Thyroid gland (tissue), 4 donors: ENCODE measurements around the gene TWF2.

Experiments used
- POLR2A ChIP-seq, 2 donors: fragments of 450-650 bp; IDR thresholded peaks; one replicate each; pipeline ENCODE4 v1.6.1; 2017; ENCODE audit warnings: antibody characterized with exemption in 2 of 2, mild to moderate bottlenecking in 2 of 2, moderate library complexity in 1 of 2
- TF ChIP-seq, protein P1 (sequence below), 6 experiments: fragments of 200-600 bp in 3 of 6; fragments of 450-650 bp in 3 of 6; sonication (generic) in 3 of 6; IDR thresholded peaks; one replicate each; pipeline ENCODE4 v1.5.1; 2016 to 2019; ENCODE audit warnings: antibody characterized with exemption in 6 of 6, mild to moderate bottlenecking in 2 of 6, inconsistent platforms in 1 of 6, moderate library complexity in 1 of 6

DNA sequence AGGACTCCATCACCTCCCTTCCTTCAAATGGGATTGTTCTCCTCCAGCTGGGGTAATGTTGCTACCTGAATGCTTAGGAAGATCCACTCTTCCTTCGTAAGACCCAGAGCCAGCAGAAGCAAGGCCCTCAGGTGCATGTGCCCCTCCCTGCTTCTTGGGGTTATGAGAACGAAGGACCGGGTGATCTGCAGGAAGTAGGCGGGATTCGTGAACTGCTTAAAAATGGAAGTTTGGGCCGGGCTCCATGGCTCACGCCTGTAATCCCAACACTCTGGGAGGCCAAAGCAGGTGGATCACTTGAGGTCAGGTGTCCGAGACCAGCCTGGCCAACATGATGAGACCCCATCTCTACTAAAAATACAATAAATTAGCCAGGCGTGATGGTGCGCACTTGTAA lies 21.6 kb downstream of the TWF2 start:
- TF ChIP-seq, protein P1, sequence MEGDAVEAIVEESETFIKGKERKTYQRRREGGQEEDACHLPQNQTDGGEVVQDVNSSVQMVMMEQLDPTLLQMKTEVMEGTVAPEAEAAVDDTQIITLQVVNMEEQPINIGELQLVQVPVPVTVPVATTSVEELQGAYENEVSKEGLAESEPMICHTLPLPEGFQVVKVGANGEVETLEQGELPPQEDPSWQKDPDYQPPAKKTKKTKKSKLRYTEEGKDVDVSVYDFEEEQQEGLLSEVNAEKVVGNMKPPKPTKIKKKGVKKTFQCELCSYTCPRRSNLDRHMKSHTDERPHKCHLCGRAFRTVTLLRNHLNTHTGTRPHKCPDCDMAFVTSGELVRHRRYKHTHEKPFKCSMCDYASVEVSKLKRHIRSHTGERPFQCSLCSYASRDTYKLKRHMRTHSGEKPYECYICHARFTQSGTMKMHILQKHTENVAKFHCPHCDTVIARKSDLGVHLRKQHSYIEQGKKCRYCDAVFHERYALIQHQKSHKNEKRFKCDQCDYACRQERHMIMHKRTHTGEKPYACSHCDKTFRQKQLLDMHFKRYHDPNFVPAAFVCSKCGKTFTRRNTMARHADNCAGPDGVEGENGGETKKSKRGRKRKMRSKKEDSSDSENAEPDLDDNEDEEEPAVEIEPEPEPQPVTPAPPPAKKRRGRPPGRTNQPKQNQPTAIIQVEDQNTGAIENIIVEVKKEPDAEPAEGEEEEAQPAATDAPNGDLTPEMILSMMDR (IDR thresholded peaks at IDR 0.05): no peak
- TF ChIP-seq POLR2A (IDR thresholded peaks at IDR 0.05): no peak
